ENCODE measurements around the gene CHCHD4. TPM values are rescaled to one million over a fixed set of nuclear protein-coding genes. Genes with fewer than 3 reads are reported as not detected.
A peak's percentile ranks its signal among the peaks of the same experiment; 100 is the strongest.

Gene CHCHD4
- total RNA-seq, 3 donors from 2014 or later, result 18.6 to 25.4 (median 24.2) TPM

GRCh38 chr3:14144423-14145075, 19.9 kb upstream of the CHCHD4 start:
- peak; percentile 35 for DNase-seq
- Mint-ChIP-seq H3K9me3 (no peaks in the 10 kb centered on the region), H3K27me3 (ENCODE audit: low read depth) (no peaks in the 10 kb centered on the region), H3K36me3 (ENCODE audit: insufficient read depth) (peaks cover 34% of the 10 kb centered on the region), H3K4me3 (peak overlapping the region; percentile 60), H3K4me1 (ENCODE audit: low read depth) (peaks cover 60% of the 10 kb centered on the region)
- ATAC-seq, result peak; percentile 73 to 79

GRCh38 chr3:14143271-14144225, 18.9 kb upstream of the CHCHD4 start:
- H3K9me3 Mint-ChIP-seq, result no peaks in the 10 kb centered on the region
- peak in 1 of 2 donors; percentile 5 for ATAC-seq
- H3K4me1 Mint-ChIP-seq (ENCODE audit: low read depth), result peaks cover 61% of the 10 kb centered on the region
- no peak for DNase-seq
- no peaks in the 10 kb centered on the region for H3K27me3 Mint-ChIP-seq (ENCODE audit: low read depth)
- H3K4me3 Mint-ChIP-seq, result peak overlapping the region; percentile 23
- peaks cover 37% of the 10 kb centered on the region for H3K36me3 Mint-ChIP-seq (ENCODE audit: insufficient read depth)

GRCh38 chr3:14142567-14143270, 18.0 kb upstream of the CHCHD4 start:
- H3K4me1 Mint-ChIP-seq (ENCODE audit: low read depth), result peaks cover 61% of the 10 kb centered on the region
- no peaks in the 10 kb centered on the region for H3K27me3 Mint-ChIP-seq (ENCODE audit: low read depth)
- no peaks in the 10 kb centered on the region for H3K9me3 Mint-ChIP-seq
- DNase-seq (peak; percentile 29), ATAC-seq (peak; percentile 45 to 53)
- peak overlapping the region; percentile 23 for H3K4me3 Mint-ChIP-seq
- H3K36me3 Mint-ChIP-seq (ENCODE audit: insufficient read depth), result peaks cover 42% of the 10 kb centered on the region

- Mint-ChIP-seq H3K4me3 (no peak overlapping the region), H3K36me3 (ENCODE audit: insufficient read depth) (peaks cover 36% of the 10 kb centered on the region)
- ATAC-seq, result no peak
Measured at GRCh38 chr3:14141602-14142341, 17.1 kb upstream of the CHCHD4 start.

GRCh38 chr3:14141144-14141543, 16.5 kb upstream of the CHCHD4 start:
- H3K27me3 Mint-ChIP-seq (ENCODE audit: low read depth), result no peaks in the 10 kb centered on the region
- H3K9me3 Mint-ChIP-seq, result no peaks in the 10 kb centered on the region
- ATAC-seq (no peak), DNase-seq (no peak)
- peaks cover 60% of the 10 kb centered on the region for H3K4me1 Mint-ChIP-seq (ENCODE audit: low read depth)
- peaks cover 33% of the 10 kb centered on the region for H3K36me3 Mint-ChIP-seq (ENCODE audit: insufficient read depth)
- no peak overlapping the region for H3K4me3 Mint-ChIP-seq

More at GRCh38 chr3:14141602-14142341, 17.1 kb upstream of the CHCHD4 start:
- no peak for DNase-seq
- H3K9me3 Mint-ChIP-seq, result no peaks in the 10 kb centered on the region
- H3K4me1 Mint-ChIP-seq (ENCODE audit: low read depth), result peaks cover 60% of the 10 kb centered on the region
- H3K27me3 Mint-ChIP-seq (ENCODE audit: low read depth), result no peaks in the 10 kb centered on the region

- no peak for ATAC-seq
- Mint-ChIP-seq H3K4me1 (ENCODE audit: low read depth) (peaks cover 57% of the 10 kb centered on the region), H3K27me3 (ENCODE audit: low read depth) (no peaks in the 10 kb centered on the region), H3K36me3 (ENCODE audit: insufficient read depth) (peaks cover 35% of the 10 kb centered on the region), H3K4me3 (no peak overlapping the region), H3K9me3 (no peaks in the 10 kb centered on the region)
- DNase-seq, result no peak
Measured at GRCh38 chr3:14140668-14141067, 16.0 kb upstream of the CHCHD4 start.

- H3K9me3 Mint-ChIP-seq, result no peaks in the 10 kb centered on the region
- ATAC-seq (no peak), DNase-seq (no peak)
- H3K36me3 Mint-ChIP-seq (ENCODE audit: insufficient read depth), result peaks cover 33% of the 10 kb centered on the region
- H3K4me3 Mint-ChIP-seq, result no peak overlapping the region
- no peaks in the 10 kb centered on the region for H3K27me3 Mint-ChIP-seq (ENCODE audit: low read depth)
- peaks cover 50% of the 10 kb centered on the region for H3K4me1 Mint-ChIP-seq (ENCODE audit: low read depth)
Measured at GRCh38 chr3:14139771-14140170, 15.1 kb upstream of the CHCHD4 start.

GRCh38 chr3:14138878-14139655, 14.4 kb upstream of the CHCHD4 start:
- Mint-ChIP-seq H3K4me3 (no peak overlapping the region), H3K36me3 (ENCODE audit: insufficient read depth) (peaks cover 35% of the 10 kb centered on the region), H3K27me3 (ENCODE audit: low read depth) (no peaks in the 10 kb centered on the region), H3K9me3 (no peaks in the 10 kb centered on the region), H3K4me1 (ENCODE audit: low read depth) (peaks cover 43% of the 10 kb centered on the region)
- ATAC-seq (no peak), DNase-seq (no peak)

- Mint-ChIP-seq H3K4me3 (no peak overlapping the region), H3K9me3 (no peaks in the 10 kb centered on the region), H3K27me3 (ENCODE audit: low read depth) (no peaks in the 10 kb centered on the region), H3K36me3 (ENCODE audit: insufficient read depth) (peaks cover 41% of the 10 kb centered on the region), H3K4me1 (ENCODE audit: low read depth) (peaks cover 37% of the 10 kb centered on the region)
- no peak for DNase-seq
- ATAC-seq, result no peak
Measured at GRCh38 chr3:14138109-14138877, 13.6 kb upstream of the CHCHD4 start.

- Mint-ChIP-seq H3K4me3 (no peak overlapping the region), H3K36me3 (ENCODE audit: insufficient read depth) (peaks cover 48% of the 10 kb centered on the region)
- DNase-seq, result no peak
Measured at GRCh38 chr3:14137445-14137844, 12.8 kb upstream of the CHCHD4 start.

GRCh38 chr3:14137004-14137403, 12.3 kb upstream of the CHCHD4 start:
- ATAC-seq, result no peak

More at GRCh38 chr3:14137445-14137844, 12.8 kb upstream of the CHCHD4 start:
- no peaks in the 10 kb centered on the region for H3K27me3 Mint-ChIP-seq (ENCODE audit: low read depth)
- peaks cover 28% of the 10 kb centered on the region for H3K4me1 Mint-ChIP-seq (ENCODE audit: low read depth)
- H3K9me3 Mint-ChIP-seq, result no peaks in the 10 kb centered on the region
- ATAC-seq, result no peak

GRCh38 chr3:14135581-14135980, 10.9 kb upstream of the CHCHD4 start:
- no peak for ATAC-seq
- peaks cover 50% of the 10 kb centered on the region for H3K36me3 Mint-ChIP-seq (ENCODE audit: insufficient read depth)
- H3K4me3 Mint-ChIP-seq, result no peak overlapping the region

More at GRCh38 chr3:14137004-14137403, 12.3 kb upstream of the CHCHD4 start:
- peaks cover 48% of the 10 kb centered on the region for H3K36me3 Mint-ChIP-seq (ENCODE audit: insufficient read depth)
- no peak for DNase-seq
- H3K4me1 Mint-ChIP-seq (ENCODE audit: low read depth), result peaks cover 24% of the 10 kb centered on the region
- no peaks in the 10 kb centered on the region for H3K9me3 Mint-ChIP-seq
- H3K4me3 Mint-ChIP-seq, result no peak overlapping the region
- H3K27me3 Mint-ChIP-seq (ENCODE audit: low read depth), result no peaks in the 10 kb centered on the region

More at GRCh38 chr3:14135581-14135980, 10.9 kb upstream of the CHCHD4 start:
- Mint-ChIP-seq H3K9me3 (no peaks in the 10 kb centered on the region), H3K4me1 (ENCODE audit: low read depth) (peaks cover 10% of the 10 kb centered on the region), H3K27me3 (ENCODE audit: low read depth) (no peaks in the 10 kb centered on the region)
- no peak for DNase-seq
